Spleen (tissue), 7 donors: ENCODE measurements around the gene EMC10.

ENCODE experiments used
- POLR2A ChIP-seq, 3 donors: fragments of 450-650 bp; IDR thresholded peaks; one replicate each; pipeline ENCODE4 v1.5.1; 2017; ENCODE audit warnings: antibody characterized with exemption in 3 of 3, mild to moderate bottlenecking in 1 of 3
- POLR2AphosphoS5 ChIP-seq, 3 donors: sonication (generic); formaldehyde crosslinking; IDR thresholded peaks; one replicate each; pipeline ENCODE4 v1.5.1; 2017; ENCODE audit warnings: antibody characterized with exemption in 3 of 3
- TF ChIP-seq, protein P1 (sequence below), 11 experiments: fragments of 200-600 bp in 7 of 11; fragments of 450-650 bp in 4 of 11; sonication (generic) in 4 of 11; IDR thresholded peaks in 8 of 11; conservative IDR thresholded peaks in 3 of 11; 1 replicate in 7 of 11; 2 replicates in 4 of 11; pipeline versions ENCODE4 v1.4.0 to v1.8.0; 2016 to 2021; ENCODE audit warnings: antibody characterized with exemption in 11 of 11, inconsistent platforms in 4 of 11, mild to moderate bottlenecking in 1 of 11
- donor health status: DM: no; HTN: no; CAD: no; lungs with moderate emphysema.
- donor health status: DM: no; HTN: no; CAD: no.
- donor health status: DM: no; HTN: no; CAD: no.

DNA sequence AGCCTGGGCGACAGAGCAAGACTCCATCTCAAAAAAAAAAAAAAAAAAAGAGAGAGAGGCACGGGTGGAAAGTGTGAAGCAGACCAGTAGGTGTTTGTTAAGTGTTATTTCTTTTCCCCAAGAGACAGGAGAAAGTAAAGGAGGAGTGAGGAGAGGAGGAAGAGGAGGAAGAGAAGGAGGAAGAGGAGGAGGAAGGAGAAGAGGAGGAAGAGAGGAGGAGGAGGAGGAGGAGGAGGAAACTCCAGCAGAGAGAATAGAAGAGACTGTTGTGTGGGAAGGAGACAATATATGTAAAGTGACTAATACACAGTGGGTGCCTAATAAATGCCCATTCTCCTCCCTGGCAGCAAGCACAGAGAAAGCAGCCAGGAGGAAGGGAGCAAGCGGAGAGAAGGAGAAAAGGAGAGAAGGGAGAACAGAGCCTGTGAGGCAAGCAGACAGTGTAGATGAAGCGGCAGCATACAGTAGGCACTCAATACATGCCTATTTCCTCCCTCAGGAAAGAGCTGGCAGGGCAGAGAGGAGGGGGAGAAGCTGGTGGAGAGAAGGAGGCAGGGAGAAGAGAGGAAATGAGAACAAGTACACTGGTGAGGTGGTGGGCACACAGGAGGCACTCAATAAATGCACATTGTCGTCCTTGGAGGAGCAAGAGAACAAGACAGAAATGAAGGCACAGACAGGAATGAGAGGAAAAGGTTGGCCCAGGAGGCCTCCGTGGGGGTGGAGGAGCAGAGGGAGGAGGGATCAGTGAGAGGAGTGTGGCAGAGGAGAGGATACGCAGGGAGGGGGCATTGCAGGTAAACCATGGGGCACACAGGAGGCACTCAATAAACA is 18.1 kb downstream of the EMC10 start:
- TF ChIP-seq, protein P1, sequence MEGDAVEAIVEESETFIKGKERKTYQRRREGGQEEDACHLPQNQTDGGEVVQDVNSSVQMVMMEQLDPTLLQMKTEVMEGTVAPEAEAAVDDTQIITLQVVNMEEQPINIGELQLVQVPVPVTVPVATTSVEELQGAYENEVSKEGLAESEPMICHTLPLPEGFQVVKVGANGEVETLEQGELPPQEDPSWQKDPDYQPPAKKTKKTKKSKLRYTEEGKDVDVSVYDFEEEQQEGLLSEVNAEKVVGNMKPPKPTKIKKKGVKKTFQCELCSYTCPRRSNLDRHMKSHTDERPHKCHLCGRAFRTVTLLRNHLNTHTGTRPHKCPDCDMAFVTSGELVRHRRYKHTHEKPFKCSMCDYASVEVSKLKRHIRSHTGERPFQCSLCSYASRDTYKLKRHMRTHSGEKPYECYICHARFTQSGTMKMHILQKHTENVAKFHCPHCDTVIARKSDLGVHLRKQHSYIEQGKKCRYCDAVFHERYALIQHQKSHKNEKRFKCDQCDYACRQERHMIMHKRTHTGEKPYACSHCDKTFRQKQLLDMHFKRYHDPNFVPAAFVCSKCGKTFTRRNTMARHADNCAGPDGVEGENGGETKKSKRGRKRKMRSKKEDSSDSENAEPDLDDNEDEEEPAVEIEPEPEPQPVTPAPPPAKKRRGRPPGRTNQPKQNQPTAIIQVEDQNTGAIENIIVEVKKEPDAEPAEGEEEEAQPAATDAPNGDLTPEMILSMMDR (IDR thresholded peaks at IDR 0.05 in 8 of 11, conservative IDR thresholded peaks at IDR 0.05 in 3 of 11) = no peak
- TF ChIP-seq POLR2A (IDR thresholded peaks at IDR 0.05) (no peak), POLR2AphosphoS5 (IDR thresholded peaks at IDR 0.05) (no peak)
